Left ventricle myocardium inferior (tissue), 1 donor: ENCODE results near the gene MTA3. TPM values are rescaled to one million over a fixed set of nuclear protein-coding genes. Genes with fewer than 3 reads are reported as not detected.
"Not testable (repeated sequence)": the region's sequence is repeated elsewhere in the genome, so short reads cannot be mapped to it uniquely, and the experiment has no call there.

Experiments
- DNase-seq: peaks from one replicate; pipeline ENCODE4 v3.0.0-alpha.2; 2020
- H3K27ac ChIP-seq: fragments of 200-600 bp; replicated peaks from 2 replicates; pipeline ENCODE4 v1.8.0; 2021
- H3K27me3 ChIP-seq: fragments of 200-600 bp; 2 replicates; pipeline ENCODE4 v1.8.0; 2021; ENCODE audit warnings: low read depth
- H3K36me3 ChIP-seq: fragments of 200-600 bp; 2 replicates; pipeline ENCODE4 v1.8.0; 2021
- H3K4me1 ChIP-seq: fragments of 200-600 bp; 2 replicates; pipeline ENCODE4 v1.8.0; 2021
- H3K4me3 ChIP-seq: fragments of 200-600 bp; 2 replicates; pipeline ENCODE4 v1.8.0; 2021; ENCODE audit warnings: mild to moderate bottlenecking, moderate library complexity
- H3K9me3 ChIP-seq: fragments of 200-600 bp; replicated peaks from 2 replicates; pipeline ENCODE4 v1.8.0; 2021
- CTCF ChIP-seq: fragments of 200-600 bp; IDR thresholded peaks from 2 replicates; pipeline ENCODE4 v1.8.0; 2021; ENCODE audit warnings: antibody characterized with exemption, mild to moderate bottlenecking, borderline replicate concordance
- intact Hi-C: fragments of 100-400 bp; cut with micrococcal nuclease; formaldehyde crosslinking; loops from one replicate; pipeline ENCODE4 v1.11.0; 2022
- total RNA-seq: library from RNA; stranded (reverse); fragmentation: NEBNext Ultra II Directional; extraction: Animal tissue kit (Norgen Biotek cat#: 25700); gene quantifications from one replicate; pipeline ENCODE4 v1.2.1, GENCODE V29; 2021
- donor health status: DM: no; HTN: yes; CAD: no; lungs with severe emphysema.

The MTA3 gene
- total RNA-seq, 1 donor from 2014 or later: 18.1 TPM

DNA sequence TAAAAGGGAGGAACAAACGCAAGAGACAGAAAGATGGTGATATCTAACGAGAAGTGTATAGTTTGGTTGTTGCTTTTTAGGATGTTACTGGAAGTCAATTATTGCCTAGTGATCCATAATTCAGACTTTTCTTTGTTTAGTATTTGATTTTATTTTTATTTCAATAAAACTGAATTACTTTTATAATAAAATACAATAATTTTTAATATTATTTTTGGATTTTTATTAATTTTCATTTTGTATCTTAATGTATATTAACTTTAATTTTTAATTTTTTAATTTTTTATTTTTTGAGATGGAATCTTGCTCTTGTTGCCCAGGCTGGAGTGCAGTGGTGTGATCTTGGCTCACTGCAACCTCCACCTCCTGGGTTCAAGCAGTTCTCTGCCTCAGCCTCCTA, 55.6 kb downstream of the MTA3 start:
- no peak for DNase-seq
- peaks cover 9% of the 10 kb centered on the region for H3K36me3 ChIP-seq
- H3K4me1 ChIP-seq: no peaks in the 10 kb centered on the region
- H3K27ac ChIP-seq: no peak overlapping the region
- H3K4me3 ChIP-seq: no peak overlapping the region
- no peaks in the 10 kb centered on the region for H3K27me3 ChIP-seq
- no peak for TF ChIP-seq CTCF
- intact Hi-C loops: no loop called here
- no peaks in the 10 kb centered on the region for H3K9me3 ChIP-seq

- H3K4me1 ChIP-seq, H3K27me3 ChIP-seq, intact Hi-C loops, H3K9me3 ChIP-seq, DNase-seq, H3K4me3 ChIP-seq, H3K27ac ChIP-seq, H3K36me3 ChIP-seq: not testable (repeated sequence)
Measured at GRCh38 chr2:42628024-42628423, 59.6 kb downstream of the MTA3 start.

DNA sequence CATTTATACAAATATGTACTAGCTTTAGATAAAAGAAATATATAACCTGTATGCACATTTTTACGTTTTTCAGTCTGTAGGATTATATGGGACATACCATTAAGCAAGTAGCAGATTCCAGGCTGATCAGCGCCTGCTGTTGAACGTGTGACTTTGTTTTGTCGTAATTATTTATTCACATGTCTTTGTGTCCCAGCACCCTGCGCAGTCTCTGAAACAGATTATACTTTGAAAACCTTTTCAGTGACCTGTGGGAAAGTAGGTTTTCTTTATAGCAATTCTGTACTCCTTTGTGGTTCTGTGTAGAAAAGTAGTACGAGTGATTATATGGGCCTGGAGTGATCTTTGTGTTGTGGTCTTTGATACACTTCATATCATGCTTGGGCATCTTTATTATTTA, 68.5 kb downstream of the MTA3 start:
- Histone ChIP-seq H3K27ac (no peak overlapping the region), H3K4me3 (no peak overlapping the region), H3K9me3 (no peaks in the 10 kb centered on the region), H3K27me3 (no peaks in the 10 kb centered on the region), H3K36me3 (no peaks in the 10 kb centered on the region), H3K4me1 (peaks cover 5% of the 10 kb centered on the region)
- DNase-seq: no peak
- TF ChIP-seq CTCF: no peak
- intact Hi-C loops: no loop called here

DNA sequence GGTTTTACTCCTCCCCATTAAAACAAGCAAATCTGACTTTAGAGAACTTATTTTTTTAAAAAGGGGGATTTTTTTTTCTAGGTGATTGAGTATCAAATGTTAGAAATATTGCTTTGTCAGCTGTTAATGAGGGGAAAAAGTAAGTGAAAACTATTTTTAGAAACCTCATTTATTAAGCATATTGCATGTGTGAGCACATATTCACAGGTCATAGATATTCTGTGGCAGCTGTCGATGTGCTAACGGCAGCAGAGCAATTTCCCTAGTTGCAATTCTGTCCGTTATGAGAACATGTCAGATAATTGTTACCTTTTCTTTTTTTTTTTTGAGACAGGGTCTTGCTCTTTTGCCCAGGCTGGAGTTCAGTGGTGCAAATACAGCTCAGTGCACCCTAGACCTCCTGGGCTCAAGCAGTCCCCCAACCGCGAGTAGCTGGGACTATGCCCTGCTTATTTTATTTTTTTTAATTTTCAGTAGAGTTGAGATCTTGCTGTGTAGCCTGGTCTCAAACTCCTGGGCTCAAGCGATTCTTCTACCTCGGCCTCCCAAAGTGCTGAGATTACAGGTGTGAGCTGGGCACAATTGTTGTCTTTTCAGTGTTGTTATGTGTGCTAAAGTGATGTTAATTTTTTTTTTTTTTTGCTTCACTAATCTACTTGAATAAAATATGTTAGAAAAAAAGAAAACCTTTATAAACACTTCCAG, 69.8 kb downstream of the MTA3 start:
- no peak for TF ChIP-seq CTCF
- no peak for DNase-seq
- Histone ChIP-seq H3K27me3 (no peaks in the 10 kb centered on the region), H3K9me3 (no peaks in the 10 kb centered on the region), H3K4me3 (no peak overlapping the region), H3K27ac (no peak overlapping the region), H3K4me1 (peaks cover 10% of the 10 kb centered on the region), H3K36me3 (no peaks in the 10 kb centered on the region)
- intact Hi-C loops: no loop called here

- DNase-seq: no peak
- Histone ChIP-seq H3K4me1 (peaks cover 12% of the 10 kb centered on the region), H3K36me3 (peaks cover 3% of the 10 kb centered on the region), H3K4me3 (no peak overlapping the region), H3K27me3 (no peaks in the 10 kb centered on the region), H3K27ac (no peak overlapping the region), H3K9me3 (no peaks in the 10 kb centered on the region)
- TF ChIP-seq CTCF: no peak
- intact Hi-C loops: no loop called here
Measured at GRCh38 chr2:42639340-42640077, 71.1 kb downstream of the MTA3 start.

GRCh38 chr2:42640261-42640660, 71.8 kb downstream of the MTA3 start:
- intact Hi-C loops: no loop called here
- DNase-seq: no peak

DNA sequence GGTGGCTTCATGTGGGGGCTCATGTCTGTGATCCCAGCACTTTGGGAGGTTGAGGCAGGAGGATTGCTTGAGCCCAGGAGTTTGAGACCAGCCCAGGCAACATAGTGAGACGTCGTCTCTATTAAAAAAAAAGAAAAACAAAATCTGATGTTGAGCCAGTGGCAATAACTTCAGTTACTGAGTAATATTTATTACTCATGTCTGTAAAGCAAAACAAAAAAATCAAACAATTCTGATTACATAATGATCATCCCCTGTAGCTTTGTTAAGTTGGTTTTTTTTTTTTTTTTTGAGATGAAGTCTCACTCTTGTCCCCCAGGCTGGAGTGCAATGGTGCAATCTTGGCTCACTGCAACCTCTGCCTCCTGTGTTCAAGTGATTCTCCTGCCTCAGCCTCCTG, 73.9 kb downstream of the MTA3 start:
- intact Hi-C loops, H3K9me3 ChIP-seq, H3K27ac ChIP-seq, DNase-seq, H3K4me3 ChIP-seq, H3K27me3 ChIP-seq: not testable (repeated sequence)
- peaks cover 25% of the 10 kb centered on the region for H3K36me3 ChIP-seq
- H3K4me1 ChIP-seq: peaks cover 12% of the 10 kb centered on the region

More at GRCh38 chr2:42640261-42640660, 71.8 kb downstream of the MTA3 start:
- Histone ChIP-seq H3K4me1 (peaks cover 12% of the 10 kb centered on the region), H3K27me3 (no peaks in the 10 kb centered on the region), H3K9me3 (no peaks in the 10 kb centered on the region), H3K27ac (no peak overlapping the region), H3K36me3 (peaks cover 10% of the 10 kb centered on the region), H3K4me3 (no peak overlapping the region)
- no peak for TF ChIP-seq CTCF
